Progenitor cell of endocrine pancreas (in vitro differentiated cells): ENCODE results near the gene FGD5. TPM values are rescaled to one million over a fixed set of nuclear protein-coding genes. Genes with fewer than 3 reads are reported as not detected.
A peak's percentile ranks its signal among the peaks of the same experiment; 100 is the strongest.

Source experiments
- DNase-seq: peaks from one replicate; pipeline ENCODE4 v3.0.0; 2021; ENCODE audit warnings: low spot score; ENCODE audit not compliant: unreplicated experiment
- H3K27ac Mint-ChIP-seq: 2 replicates; pipeline ENCODE4 v1.8.0; 2021; ENCODE audit warnings: mild to moderate bottlenecking, moderate library complexity, mixed read lengths
- H3K27me3 Mint-ChIP-seq: 2 replicates; pipeline ENCODE4 v1.8.0; 2021; ENCODE audit warnings: mixed read lengths
- H3K36me3 Mint-ChIP-seq: 2 replicates; pipeline ENCODE4 v1.8.0; 2022; ENCODE audit warnings: mixed read lengths; ENCODE audit not compliant: insufficient read depth
- H3K4me1 Mint-ChIP-seq: 2 replicates; pipeline ENCODE4 v1.8.0; 2021; ENCODE audit warnings: low read depth, mixed read lengths
- H3K4me3 Mint-ChIP-seq: 2 replicates; pipeline ENCODE4 v1.8.0; 2021; ENCODE audit warnings: low read depth, mild to moderate bottlenecking, moderate library complexity, mixed read lengths
- H3K9me3 Mint-ChIP-seq: 2 replicates; pipeline ENCODE4 v1.8.0; 2021; ENCODE audit warnings: low read depth, mixed read lengths
- total RNA-seq: library from RNA; stranded (reverse); gene quantifications from 2 replicates; pipeline ENCODE4 v1.2.1, GENCODE V29; 2021
- TF ChIP-seq, protein P1 (sequence below): fragments of 200-600 bp; sonication (generic); IDR thresholded peaks from one replicate; pipeline ENCODE4 v1.5.0; 2021; ENCODE audit warnings: antibody characterized with exemption, mild to moderate bottlenecking; ENCODE audit not compliant: unreplicated experiment

The FGD5 gene
- total RNA-seq, 1 donor from 2014 or later = 0.17 TPM

DNA sequence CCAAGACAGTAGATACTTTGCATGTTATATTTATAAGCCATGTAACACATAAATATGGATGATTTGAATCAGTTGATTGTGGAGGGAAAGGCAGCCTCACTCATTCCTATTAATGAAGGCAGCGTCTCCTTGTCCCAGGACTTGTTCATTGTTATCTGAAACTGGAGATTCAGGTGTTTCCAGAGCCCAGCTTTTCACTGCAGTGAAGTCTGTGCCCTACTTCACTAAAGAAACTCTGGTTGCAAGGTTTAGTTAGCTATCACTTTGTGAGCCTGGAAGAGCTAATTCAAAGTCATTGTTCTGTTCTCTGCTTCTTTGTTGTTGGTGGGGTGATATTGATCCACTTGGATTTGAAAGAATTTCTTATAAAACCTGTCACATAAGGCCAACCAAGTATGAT is 138.4 kb downstream of the FGD5 start:
- Mint-ChIP-seq H3K4me1 (peaks cover 20% of the 10 kb centered on the region), H3K27me3 (no peaks in the 10 kb centered on the region), H3K9me3 (no peaks in the 10 kb centered on the region), H3K36me3 (peaks cover 3% of the 10 kb centered on the region), H3K4me3 (no peak overlapping the region), H3K27ac (peak overlapping the region; percentile 1)
- no peak for DNase-seq
- TF ChIP-seq, protein P1, sequence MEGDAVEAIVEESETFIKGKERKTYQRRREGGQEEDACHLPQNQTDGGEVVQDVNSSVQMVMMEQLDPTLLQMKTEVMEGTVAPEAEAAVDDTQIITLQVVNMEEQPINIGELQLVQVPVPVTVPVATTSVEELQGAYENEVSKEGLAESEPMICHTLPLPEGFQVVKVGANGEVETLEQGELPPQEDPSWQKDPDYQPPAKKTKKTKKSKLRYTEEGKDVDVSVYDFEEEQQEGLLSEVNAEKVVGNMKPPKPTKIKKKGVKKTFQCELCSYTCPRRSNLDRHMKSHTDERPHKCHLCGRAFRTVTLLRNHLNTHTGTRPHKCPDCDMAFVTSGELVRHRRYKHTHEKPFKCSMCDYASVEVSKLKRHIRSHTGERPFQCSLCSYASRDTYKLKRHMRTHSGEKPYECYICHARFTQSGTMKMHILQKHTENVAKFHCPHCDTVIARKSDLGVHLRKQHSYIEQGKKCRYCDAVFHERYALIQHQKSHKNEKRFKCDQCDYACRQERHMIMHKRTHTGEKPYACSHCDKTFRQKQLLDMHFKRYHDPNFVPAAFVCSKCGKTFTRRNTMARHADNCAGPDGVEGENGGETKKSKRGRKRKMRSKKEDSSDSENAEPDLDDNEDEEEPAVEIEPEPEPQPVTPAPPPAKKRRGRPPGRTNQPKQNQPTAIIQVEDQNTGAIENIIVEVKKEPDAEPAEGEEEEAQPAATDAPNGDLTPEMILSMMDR = no peak

DNA sequence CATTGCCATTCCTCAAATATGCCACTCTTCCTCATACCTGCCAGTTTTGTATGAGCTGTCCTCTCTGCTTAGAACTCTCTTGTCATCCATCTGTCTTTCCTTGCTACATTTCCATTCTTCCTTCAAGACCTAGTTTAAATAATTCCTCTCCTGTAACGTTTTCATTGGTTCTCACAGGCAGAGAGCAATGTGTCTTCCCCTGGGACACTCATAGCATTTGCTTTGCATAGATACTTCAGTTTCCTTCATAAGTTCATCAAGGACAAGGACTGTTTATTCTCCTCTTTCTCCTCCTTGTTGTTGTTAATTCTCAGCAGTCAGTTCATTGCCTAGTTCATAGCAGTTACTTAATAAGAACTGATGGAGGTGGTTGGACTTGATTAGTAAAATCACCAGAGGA is 139.2 kb downstream of the FGD5 start:
- Mint-ChIP-seq H3K27ac (no peak overlapping the region), H3K9me3 (no peaks in the 10 kb centered on the region)

DNA sequence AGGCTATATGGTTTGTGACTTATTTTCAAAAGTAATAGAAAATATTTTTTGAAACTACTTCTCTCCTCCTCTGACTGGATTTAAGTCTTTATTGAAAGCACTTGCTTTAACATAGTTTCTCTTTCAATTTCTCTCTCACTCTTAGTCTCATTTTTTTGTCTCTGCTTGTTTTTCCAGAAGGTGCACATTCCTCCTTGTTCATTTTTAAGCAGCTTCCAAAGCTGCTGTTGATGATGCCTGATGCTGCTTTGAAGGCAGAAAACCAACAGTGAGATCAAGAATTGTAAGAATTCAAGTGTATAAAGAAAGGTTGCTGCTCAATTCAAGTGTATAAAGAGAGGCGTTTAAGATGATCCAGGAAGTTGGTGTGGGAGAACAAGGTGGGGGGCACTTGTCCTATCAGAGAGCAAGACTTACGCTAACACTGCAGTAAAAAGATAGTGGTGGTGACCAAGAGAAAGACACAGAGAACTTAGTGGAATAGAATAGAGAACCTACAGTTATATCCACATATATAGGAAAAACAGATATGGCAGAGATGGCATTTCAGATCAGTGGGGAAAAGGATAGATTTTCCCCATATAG is 140.7 kb downstream of the FGD5 start:
- H3K27ac Mint-ChIP-seq = peak overlapping the region; percentile 4
- TF ChIP-seq, protein P1 = no peak
- H3K36me3 Mint-ChIP-seq = peaks cover 8% of the 10 kb centered on the region
- no peaks in the 10 kb centered on the region for H3K9me3 Mint-ChIP-seq
- H3K4me1 Mint-ChIP-seq = peaks cover 18% of the 10 kb centered on the region
- H3K4me3 Mint-ChIP-seq = no peak overlapping the region
- no peaks in the 10 kb centered on the region for H3K27me3 Mint-ChIP-seq
- DNase-seq = no peak

More for the DNA sequence above, 139.2 kb downstream of the FGD5 start:
- H3K36me3 Mint-ChIP-seq = peaks cover 6% of the 10 kb centered on the region
- H3K4me3 Mint-ChIP-seq = no peak overlapping the region
- H3K4me1 Mint-ChIP-seq = peaks cover 16% of the 10 kb centered on the region
- no peaks in the 10 kb centered on the region for H3K27me3 Mint-ChIP-seq
- TF ChIP-seq, protein P1 = no peak
- DNase-seq = no peak

DNA sequence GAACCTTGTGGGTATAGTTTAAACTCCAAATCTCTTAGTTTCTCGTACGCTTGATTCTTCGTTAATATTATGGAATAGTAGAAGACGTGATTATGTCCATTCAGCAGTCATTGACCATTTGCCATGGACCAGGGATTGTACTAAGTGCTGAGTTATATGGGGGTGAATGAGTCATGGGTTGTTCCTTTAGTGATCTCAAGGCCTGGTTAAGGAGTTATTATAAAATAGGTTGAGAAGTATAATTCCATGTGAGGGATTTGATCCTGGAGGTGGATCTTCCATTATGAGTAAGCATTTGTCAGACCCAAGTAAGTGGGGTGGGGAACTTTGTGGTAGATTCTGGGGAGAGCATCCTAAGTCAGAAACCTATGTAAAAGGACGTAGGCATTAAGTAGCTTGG is 144.0 kb downstream of the FGD5 start:
- DNase-seq = no peak
- TF ChIP-seq, protein P1 = no peak
- Mint-ChIP-seq H3K27ac (no peak overlapping the region), H3K4me3 (no peak overlapping the region), H3K27me3 (no peaks in the 10 kb centered on the region), H3K4me1 (peaks cover 7% of the 10 kb centered on the region), H3K9me3 (peaks cover 9% of the 10 kb centered on the region), H3K36me3 (peaks cover 28% of the 10 kb centered on the region)

DNA sequence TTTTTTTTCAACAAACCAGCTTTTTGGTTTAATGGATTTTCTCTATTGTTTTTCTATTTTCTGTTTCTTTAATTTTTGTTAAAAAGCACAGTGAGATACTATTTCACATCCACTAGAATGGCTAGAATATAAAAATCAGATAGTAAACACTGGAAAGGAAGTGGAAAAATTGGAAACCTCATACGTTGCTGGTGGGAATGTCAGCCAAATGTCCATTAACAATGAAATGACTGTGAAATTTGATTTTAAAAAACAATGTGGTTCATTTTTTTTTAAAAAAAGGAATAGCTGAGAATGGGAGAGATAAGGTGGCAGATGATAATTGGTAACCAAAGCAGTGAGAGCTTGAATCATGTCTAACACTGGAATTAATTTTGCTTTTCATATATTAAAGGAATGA is 148.5 kb downstream of the FGD5 start:
- Mint-ChIP-seq H3K4me3 (no peak overlapping the region), H3K27ac (no peak overlapping the region), H3K27me3 (no peaks in the 10 kb centered on the region), H3K9me3 (peaks cover 9% of the 10 kb centered on the region), H3K4me1 (peaks cover 2% of the 10 kb centered on the region), H3K36me3 (peaks cover 38% of the 10 kb centered on the region)
- DNase-seq = no peak
- TF ChIP-seq, protein P1 = no peak
